Measurements from ENCODE around the gene OSBPL9.

The OSBPL9 gene

GRCh38 chr1:51749151-51749550 lies 132.3 kb downstream of the OSBPL9 start:
- no peak for FAIRE-seq

DNA sequence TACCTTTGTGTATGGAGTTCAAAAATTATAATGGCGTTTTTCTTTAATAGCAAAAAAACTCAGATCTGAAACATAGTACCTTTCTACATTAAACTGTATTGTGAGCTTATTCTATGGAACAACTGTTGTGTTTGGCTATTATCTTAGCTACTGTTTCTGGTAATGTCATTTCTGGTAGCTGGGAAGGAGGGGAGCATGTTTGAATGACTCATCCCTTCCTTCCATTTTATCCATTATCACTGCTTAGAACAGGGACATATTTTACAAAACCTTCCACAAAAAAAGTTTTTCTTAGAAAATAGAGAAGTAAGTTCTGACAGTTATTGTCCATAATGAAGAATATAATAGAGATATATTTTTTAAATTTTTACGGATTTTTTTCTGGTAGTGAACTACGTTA lies 133.3 kb downstream of the OSBPL9 start:
- FAIRE-seq: no peak

DNA sequence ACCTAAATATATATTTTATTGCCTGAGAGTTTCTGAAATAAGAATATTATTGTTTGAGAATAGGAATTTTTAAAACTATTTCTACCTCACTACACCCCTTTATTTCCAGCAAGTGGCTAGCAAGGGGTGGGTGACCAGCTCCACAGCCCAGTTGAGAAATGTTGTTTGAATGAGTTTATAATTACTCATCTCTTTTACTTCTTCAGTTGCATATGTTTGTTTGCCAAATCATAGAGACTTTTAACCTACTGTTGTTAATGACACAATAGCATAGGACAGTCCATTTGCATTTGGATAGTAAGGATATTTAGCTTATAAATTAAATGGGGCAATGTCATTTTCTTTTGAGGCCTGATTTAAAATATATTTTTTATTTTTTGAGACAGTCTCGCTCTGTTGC lies 133.8 kb downstream of the OSBPL9 start:
- no peak for FAIRE-seq

- no peak for FAIRE-seq
These were observed 135.4 kb downstream of the OSBPL9 start for GRCh38 chr1:51752073-51752948.

DNA sequence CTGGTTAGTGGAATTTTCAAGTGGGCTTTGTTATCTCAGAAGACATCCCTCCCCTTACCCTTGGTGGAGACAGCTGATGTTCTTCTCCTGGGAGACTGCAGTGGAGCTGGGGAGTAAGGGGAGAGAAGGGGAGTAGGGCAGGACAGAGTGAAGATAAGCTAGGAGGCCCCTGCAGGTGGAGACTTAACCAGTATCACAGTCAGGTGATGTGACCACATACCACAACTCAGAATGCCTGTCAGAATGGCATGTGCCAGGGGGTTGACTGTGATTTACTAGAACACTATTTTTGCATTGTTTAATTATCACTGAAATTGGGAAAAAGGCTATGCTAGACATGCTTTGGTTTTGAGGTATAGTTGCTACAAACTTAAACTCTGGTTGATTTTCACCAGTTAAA lies 137.1 kb downstream of the OSBPL9 start:
- FAIRE-seq: no peak

GRCh38 chr1:51754666-51755065 lies 137.8 kb downstream of the OSBPL9 start:
- FAIRE-seq: no peak

DNA sequence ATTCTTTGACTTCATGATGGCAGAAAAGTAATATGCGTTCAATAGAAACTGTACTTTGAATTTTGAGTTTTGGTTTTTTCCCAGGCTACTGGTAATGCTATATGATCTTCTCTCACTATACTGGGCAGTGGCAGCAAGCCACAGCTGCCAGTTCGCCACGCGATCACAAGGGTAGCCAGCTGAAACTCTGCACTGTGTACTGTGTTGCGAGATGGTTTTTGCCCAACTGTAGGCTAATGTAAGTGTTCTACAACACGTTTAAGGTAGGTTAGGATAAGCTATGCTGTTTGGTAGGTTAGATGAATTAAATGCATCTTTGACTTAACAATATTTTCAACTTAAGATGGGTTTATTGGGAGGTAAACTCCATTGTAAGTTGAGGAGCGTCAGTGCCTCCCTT lies 138.5 kb downstream of the OSBPL9 start:
- FAIRE-seq: no peak

DNA sequence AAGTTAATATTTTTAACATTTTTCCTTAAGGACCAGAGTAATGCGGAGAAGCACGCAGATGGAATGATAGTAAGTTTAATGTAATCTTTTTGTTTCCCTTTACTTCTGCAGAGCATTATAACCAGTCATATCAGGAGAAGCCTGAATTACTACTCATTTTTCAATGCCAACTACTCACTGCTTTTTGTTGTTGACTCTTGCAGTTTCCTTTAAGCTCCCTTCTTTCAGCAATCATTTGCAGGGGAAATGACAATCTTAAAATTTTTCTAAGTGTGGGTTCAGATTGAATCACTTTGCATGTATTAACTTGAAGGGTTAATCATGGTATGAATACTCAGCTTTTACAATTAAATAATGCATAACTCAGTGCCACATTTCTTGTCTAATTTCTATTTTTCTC lies 139.4 kb downstream of the OSBPL9 start:
- FAIRE-seq: no peak

DNA sequence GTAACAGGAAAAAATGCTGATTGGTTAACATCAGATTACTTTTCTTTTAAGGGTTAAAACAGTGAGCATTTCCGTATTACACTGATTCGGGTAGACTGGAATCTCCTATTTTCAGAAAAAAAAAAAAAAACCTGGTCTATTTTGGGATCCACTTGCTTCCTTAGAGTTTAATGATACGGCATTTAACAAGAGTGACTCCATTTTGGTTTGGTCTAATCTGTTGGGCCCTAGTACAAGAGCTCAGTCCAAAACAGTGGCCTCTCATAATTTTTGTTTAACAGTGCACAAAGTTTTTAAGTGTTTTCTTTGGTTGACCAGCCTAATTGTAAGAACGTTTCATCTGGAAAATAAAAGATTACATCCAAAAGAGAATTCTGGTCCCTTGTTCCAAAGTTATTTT lies 141.4 kb downstream of the OSBPL9 start:
- FAIRE-seq: no peak

GRCh38 chr1:51760872-51761271 lies 144.0 kb downstream of the OSBPL9 start:
- FAIRE-seq: no peak

DNA sequence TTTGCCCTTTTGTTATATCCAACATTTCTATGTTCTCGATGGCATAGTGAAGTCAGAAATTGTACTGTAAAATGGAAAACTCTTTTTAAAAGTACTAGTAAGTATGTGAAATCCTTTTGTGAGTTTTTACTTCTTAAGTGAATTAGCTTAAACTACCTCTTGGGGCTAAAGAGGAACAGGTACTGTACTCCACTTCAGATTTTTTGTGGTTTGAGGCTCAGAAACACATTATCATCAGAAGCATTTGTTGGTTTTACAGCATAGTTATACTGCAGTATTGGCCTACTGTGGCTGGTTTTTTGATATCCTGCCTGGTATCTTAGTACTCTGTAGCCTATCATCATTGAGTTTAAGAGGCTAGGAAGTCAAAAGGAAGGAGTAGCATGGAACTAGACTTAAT lies 144.5 kb downstream of the OSBPL9 start:
- FAIRE-seq: no peak

- FAIRE-seq: peak; percentile 95
These were observed 152.2 kb downstream of the OSBPL9 start for GRCh38 chr1:51768971-51769588.

- no peak for FAIRE-seq
These were observed 159.5 kb downstream of the OSBPL9 start for GRCh38 chr1:51776408-51776807.

GRCh38 chr1:51780927-51781326 lies 164.0 kb downstream of the OSBPL9 start:
- FAIRE-seq: no peak

- no peak for FAIRE-seq
These were observed 168.1 kb downstream of the OSBPL9 start for GRCh38 chr1:51784997-51785421.

GRCh38 chr1:51788938-51789337 lies 172.0 kb downstream of the OSBPL9 start:
- no peak for FAIRE-seq

GRCh38 chr1:51789342-51789741 lies 172.4 kb downstream of the OSBPL9 start:
- no peak for FAIRE-seq

DNA sequence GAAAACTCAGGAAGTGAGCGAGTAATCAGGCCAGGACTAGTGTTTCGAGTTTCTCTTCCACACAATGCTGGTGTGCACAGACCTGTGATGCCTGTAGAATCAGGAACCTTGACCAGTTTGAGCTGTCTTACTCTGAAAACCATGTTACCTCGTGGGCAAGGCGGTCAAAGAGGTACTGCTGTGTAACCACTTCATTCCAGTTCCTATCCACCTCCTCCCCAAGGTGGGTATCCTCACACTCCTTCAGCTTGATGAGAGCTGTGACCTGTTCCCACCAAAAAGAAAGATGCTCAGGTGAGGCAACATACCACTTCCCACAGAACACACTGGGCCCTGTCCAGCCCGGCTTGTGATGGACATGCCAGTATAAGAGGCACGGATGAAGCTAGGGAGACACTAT lies 173.5 kb downstream of the OSBPL9 start:
- FAIRE-seq: no peak

GRCh38 chr1:51791888-51792287 lies 175.0 kb downstream of the OSBPL9 start:
- no peak for FAIRE-seq

GRCh38 chr1:51792864-51793263 lies 176.0 kb downstream of the OSBPL9 start:
- no peak for FAIRE-seq

DNA sequence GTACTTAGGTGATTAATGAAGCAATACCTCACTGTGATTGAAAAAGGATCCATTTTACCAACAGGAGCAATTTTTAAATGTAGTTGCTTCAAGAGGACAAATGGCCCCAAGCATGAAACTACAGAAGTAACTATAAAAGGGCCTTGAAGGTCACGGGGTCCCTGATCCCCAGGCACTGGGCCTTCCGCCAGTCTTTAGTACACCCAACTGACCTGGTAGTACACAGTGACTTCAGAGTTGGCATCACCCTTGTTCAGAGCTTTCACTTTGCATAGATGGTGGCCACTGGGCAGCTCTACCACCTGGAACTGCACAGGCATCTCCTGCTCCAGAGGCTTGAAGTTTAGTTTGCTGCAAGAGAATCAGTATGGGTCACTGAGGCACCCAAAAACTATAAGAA lies 177.4 kb downstream of the OSBPL9 start:
- FAIRE-seq: no peak

GRCh38 chr1:51794868-51795267 lies 178.0 kb downstream of the OSBPL9 start:
- FAIRE-seq: no peak

DNA sequence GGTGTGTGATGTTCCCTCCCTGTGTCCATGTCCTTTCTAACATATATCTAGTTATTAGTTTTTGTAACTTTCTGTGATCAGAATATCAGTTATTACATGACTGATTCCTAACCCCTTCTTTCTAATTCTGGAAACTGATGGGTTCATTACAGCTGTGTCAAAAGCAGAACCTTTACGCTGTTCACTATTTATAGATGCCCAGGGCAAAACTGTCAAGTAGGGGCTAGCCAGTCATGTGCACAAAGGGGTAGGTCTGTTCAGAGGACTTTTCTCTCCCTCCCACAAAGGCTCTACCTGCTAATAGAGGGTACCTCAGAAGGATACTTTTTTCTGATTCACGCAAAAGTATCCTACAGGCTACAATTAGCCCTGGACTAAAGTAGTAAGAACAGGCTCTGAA lies 182.5 kb downstream of the OSBPL9 start:
- FAIRE-seq: no peak

GRCh38 chr1:51814513-51814912 lies 197.6 kb downstream of the OSBPL9 start:
- no peak for FAIRE-seq

- FAIRE-seq: no peak
These were observed 201.6 kb downstream of the OSBPL9 start for GRCh38 chr1:51818487-51818886.

Measured in A204.1 (cell line).